Measurements from ENCODE around the gene STKLD1.
A peak's percentile ranks its signal among the peaks of the same experiment; 100 is the strongest.

The STKLD1 gene

DNA sequence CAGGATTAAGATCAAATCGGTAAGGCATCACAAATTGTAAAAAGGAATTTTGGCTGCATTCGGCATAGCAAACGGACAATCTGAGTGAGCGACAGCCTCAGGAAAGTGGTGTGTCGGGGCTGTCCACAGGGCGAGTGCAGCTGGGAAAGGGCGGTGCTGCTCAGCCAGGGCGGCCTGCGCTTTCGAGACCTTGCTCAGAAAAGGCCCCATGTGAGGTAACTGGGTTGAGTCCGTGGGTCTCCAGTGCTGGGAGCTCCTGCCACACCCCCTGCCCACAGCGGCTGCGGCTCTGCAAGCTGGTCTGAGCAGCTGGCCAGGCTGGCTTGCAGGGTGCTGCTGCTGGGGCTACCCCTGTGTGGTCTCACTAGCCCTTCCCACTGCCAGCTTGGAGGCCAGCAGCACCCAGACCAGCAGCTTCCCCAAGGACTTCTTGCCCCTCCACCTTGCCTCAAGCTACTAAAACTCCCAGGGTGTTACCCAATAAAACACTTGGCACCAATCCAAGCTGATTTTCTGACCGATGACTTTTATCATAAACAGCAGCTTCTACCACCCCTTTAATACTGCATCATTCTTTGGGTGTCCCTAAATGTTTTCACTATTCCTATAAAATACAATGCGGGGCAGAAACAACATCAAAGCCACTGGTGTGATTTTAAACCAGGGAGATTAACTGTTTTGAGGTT, 13.7 kb upstream of the STKLD1 start:
- no peak overlapping the region for H3K4me3 ChIP-seq (ENCODE audit: insufficient read depth, low read depth, low read length, poor library complexity, severe bottlenecking)
- no peak overlapping the region for H3K27ac ChIP-seq (ENCODE audit: insufficient read depth, low read length, poor library complexity, severe bottlenecking)
- no peaks in the 10 kb centered on the region for H3K27me3 ChIP-seq (replicated peaks; ENCODE audit: control insufficient read depth, insufficient read depth, low read length, poor library complexity, severe bottlenecking)
- H3K36me3 ChIP-seq (ENCODE audit: control insufficient read depth, insufficient read depth, low read length) = peaks cover 82% of the 10 kb centered on the region
- peaks cover 11% of the 10 kb centered on the region for H3K4me1 ChIP-seq (ENCODE audit: control insufficient read depth, insufficient read depth, low read length, poor library complexity, severe bottlenecking)
- no peaks in the 10 kb centered on the region for H3K9me3 ChIP-seq (ENCODE audit: control insufficient read depth, low read length)
- no peak for DNase-seq

DNA sequence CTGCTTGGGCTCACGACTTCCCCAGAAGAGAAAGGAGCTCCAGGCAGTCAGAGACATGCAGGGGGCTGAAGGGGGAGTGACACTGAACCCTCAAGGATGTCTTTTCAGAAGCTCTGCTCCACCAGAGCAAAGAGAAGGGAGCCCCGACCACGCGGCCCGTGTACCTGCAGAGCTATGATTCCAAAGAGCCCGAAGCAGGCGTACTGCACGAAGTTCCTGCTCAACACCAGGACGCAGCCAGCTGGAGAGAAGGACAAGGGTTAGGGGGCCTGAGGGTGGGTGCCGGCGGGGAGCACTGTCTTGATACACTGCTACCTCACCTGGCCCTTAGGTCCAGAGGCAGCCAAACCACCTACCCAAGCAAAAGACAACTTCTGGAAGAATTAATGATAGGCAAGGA, 9.7 kb upstream of the STKLD1 start:
- Histone ChIP-seq H3K36me3 (ENCODE audit: control insufficient read depth, insufficient read depth, low read length) (peaks cover 69% of the 10 kb centered on the region), H3K4me1 (ENCODE audit: control insufficient read depth, insufficient read depth, low read length, poor library complexity, severe bottlenecking) (peaks cover 46% of the 10 kb centered on the region), H3K27ac (ENCODE audit: insufficient read depth, low read length, poor library complexity, severe bottlenecking) (no peak overlapping the region)

DNA sequence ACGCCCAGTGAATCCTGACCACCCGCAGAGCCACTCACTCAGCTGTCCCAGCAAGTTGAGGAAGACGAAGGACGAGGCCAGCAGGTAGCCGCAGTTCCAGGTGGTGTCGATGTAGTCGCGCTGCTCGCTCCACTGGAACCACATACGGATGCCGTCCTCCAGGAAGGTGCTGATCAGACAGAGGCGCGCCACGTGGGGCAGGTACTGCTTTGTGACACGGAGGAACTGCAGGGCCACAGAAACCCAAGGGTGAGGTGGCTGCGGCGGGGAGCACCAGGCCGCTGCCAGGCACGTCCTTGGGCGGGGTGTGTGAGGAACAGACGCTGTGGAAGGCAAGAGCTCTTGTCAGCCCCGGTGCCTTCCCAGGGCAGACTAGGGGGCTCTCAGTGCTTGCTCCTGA, 8.9 kb upstream of the STKLD1 start:
- no peak for DNase-seq
- no peak overlapping the region for H3K27ac ChIP-seq (ENCODE audit: insufficient read depth, low read length, poor library complexity, severe bottlenecking)
- H3K36me3 ChIP-seq (ENCODE audit: control insufficient read depth, insufficient read depth, low read length) = peaks cover 61% of the 10 kb centered on the region
- no peak overlapping the region for H3K4me3 ChIP-seq (ENCODE audit: insufficient read depth, low read depth, low read length, poor library complexity, severe bottlenecking)
- peaks cover 53% of the 10 kb centered on the region for H3K4me1 ChIP-seq (ENCODE audit: control insufficient read depth, insufficient read depth, low read length, poor library complexity, severe bottlenecking)
- no peaks in the 10 kb centered on the region for H3K9me3 ChIP-seq (ENCODE audit: control insufficient read depth, low read length)
- no peaks in the 10 kb centered on the region for H3K27me3 ChIP-seq (replicated peaks; ENCODE audit: control insufficient read depth, insufficient read depth, low read length, poor library complexity, severe bottlenecking)

More for the DNA sequence above, 9.7 kb upstream of the STKLD1 start:
- Histone ChIP-seq H3K27me3 (replicated peaks; ENCODE audit: control insufficient read depth, insufficient read depth, low read length, poor library complexity, severe bottlenecking) (no peaks in the 10 kb centered on the region), H3K4me3 (ENCODE audit: insufficient read depth, low read depth, low read length, poor library complexity, severe bottlenecking) (no peak overlapping the region), H3K9me3 (ENCODE audit: control insufficient read depth, low read length) (no peaks in the 10 kb centered on the region)
- DNase-seq = no peak

DNA sequence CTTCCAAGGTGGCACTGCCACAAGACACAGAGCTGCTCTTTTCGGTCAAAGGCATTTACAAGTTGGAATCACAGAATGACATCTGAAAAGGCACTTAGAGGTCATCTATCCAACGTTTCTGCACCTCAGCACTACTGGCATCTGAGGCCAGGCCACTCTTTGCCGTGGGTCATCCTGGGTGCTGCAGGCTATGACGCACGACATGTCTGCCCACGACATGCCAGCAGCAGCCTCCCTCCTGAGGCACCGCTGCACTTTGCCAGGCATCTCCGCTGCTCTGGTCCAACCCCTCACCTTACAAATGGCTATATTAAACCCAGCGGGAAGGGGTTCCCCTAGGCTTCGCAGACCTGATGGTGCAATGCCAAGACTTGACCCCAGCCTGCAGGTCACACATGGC, 8.4 kb upstream of the STKLD1 start:
- Histone ChIP-seq H3K27me3 (replicated peaks; ENCODE audit: control insufficient read depth, insufficient read depth, low read length, poor library complexity, severe bottlenecking) (no peaks in the 10 kb centered on the region), H3K27ac (ENCODE audit: insufficient read depth, low read length, poor library complexity, severe bottlenecking) (no peak overlapping the region), H3K9me3 (ENCODE audit: control insufficient read depth, low read length) (no peaks in the 10 kb centered on the region), H3K4me3 (ENCODE audit: insufficient read depth, low read depth, low read length, poor library complexity, severe bottlenecking) (no peak overlapping the region), H3K4me1 (ENCODE audit: control insufficient read depth, insufficient read depth, low read length, poor library complexity, severe bottlenecking) (peaks cover 59% of the 10 kb centered on the region), H3K36me3 (ENCODE audit: control insufficient read depth, insufficient read depth, low read length) (peaks cover 56% of the 10 kb centered on the region)
- no peak for DNase-seq

DNA sequence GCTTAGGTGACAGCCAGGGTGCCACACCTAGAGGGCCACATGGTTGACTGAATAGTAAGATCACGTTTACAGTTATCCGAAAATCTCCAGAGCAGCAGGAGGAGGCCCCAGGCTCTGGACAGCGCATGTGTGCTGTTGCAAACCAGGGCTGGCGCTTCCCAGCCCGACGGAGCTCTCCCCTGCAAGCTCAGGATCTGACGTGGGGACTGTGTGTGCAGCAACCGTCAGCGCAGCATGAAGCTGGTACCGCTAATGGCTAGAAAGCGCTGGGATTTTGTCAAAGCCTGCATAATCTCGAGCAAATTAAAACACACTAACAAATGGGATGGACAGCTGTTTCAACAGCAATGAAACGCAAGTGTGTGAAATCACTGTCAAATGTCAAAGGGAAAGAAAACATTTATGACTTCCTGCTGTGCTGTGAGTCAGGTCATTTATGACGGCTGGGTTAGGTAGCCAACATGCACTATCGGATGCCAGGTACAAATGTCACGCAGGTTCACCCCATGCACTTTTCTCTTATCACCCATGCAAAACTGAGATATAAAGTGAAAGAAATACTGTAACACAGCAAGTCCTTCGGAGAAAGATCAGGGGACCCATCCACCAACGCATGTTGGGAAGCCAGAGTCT, 7.8 kb upstream of the STKLD1 start:
- H3K27me3 ChIP-seq (replicated peaks; ENCODE audit: control insufficient read depth, insufficient read depth, low read length, poor library complexity, severe bottlenecking) = no peaks in the 10 kb centered on the region
- no peak overlapping the region for H3K4me3 ChIP-seq (ENCODE audit: insufficient read depth, low read depth, low read length, poor library complexity, severe bottlenecking)
- H3K36me3 ChIP-seq (ENCODE audit: control insufficient read depth, insufficient read depth, low read length) = peaks cover 50% of the 10 kb centered on the region
- H3K4me1 ChIP-seq (ENCODE audit: control insufficient read depth, insufficient read depth, low read length, poor library complexity, severe bottlenecking) = peaks cover 64% of the 10 kb centered on the region
- H3K27ac ChIP-seq (ENCODE audit: insufficient read depth, low read length, poor library complexity, severe bottlenecking) = no peak overlapping the region
- no peak for DNase-seq
- H3K9me3 ChIP-seq (ENCODE audit: control insufficient read depth, low read length) = no peaks in the 10 kb centered on the region

DNA sequence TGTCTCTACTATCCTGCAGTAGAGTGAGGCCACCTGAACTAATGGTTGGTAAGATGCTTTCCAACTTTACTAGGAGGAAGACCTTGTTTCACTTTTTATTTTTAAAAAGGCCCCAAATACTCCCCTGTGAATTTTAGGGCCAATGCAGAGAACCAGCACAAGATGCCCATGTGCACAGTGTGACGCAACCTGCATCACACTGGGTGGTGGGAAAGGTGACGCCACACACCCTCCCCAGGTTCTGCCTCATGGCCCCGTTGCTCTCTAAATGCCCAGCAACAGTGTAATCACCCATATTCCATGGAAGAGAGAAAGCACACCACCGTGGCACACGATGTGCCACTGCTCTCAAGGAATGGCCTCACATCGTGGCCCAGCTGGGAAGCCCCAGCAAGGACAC, 6.7 kb upstream of the STKLD1 start:
- peaks cover 42% of the 10 kb centered on the region for H3K36me3 ChIP-seq (ENCODE audit: control insufficient read depth, insufficient read depth, low read length)
- peaks cover 75% of the 10 kb centered on the region for H3K4me1 ChIP-seq (ENCODE audit: control insufficient read depth, insufficient read depth, low read length, poor library complexity, severe bottlenecking)
- H3K27ac ChIP-seq (ENCODE audit: insufficient read depth, low read length, poor library complexity, severe bottlenecking) = peak overlapping the region; percentile 97

DNA sequence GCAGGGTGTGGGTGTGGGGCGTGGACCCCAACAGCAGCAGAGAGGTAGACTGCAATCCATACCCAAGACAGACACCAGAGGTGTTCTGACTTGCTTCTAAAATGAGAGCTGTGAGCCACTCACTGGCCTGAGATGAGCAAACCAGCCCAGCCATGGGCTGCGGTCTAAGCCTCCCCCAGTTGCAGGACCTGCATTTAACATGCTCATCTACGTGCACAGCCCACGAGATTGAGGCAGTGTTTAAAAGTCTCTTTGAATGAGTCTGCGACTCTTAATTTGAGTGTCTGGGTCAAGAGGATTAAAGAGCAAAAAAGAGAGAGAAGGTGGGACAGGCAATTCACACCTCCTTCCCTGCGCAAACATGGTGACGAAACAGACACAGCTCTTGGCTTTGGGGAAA, 6.2 kb upstream of the STKLD1 start:
- DNase-seq = no peak
- peak overlapping the region; percentile 97 for H3K27ac ChIP-seq (ENCODE audit: insufficient read depth, low read length, poor library complexity, severe bottlenecking)
- no peaks in the 10 kb centered on the region for H3K27me3 ChIP-seq (replicated peaks; ENCODE audit: control insufficient read depth, insufficient read depth, low read length, poor library complexity, severe bottlenecking)
- peaks cover 37% of the 10 kb centered on the region for H3K36me3 ChIP-seq (ENCODE audit: control insufficient read depth, insufficient read depth, low read length)
- peak overlapping the region; percentile 54 for H3K4me3 ChIP-seq (ENCODE audit: insufficient read depth, low read depth, low read length, poor library complexity, severe bottlenecking)
- H3K9me3 ChIP-seq (ENCODE audit: control insufficient read depth, low read length) = no peaks in the 10 kb centered on the region
- H3K4me1 ChIP-seq (ENCODE audit: control insufficient read depth, insufficient read depth, low read length, poor library complexity, severe bottlenecking) = peaks cover 75% of the 10 kb centered on the region

More for the DNA sequence above, 6.7 kb upstream of the STKLD1 start:
- peak overlapping the region; percentile 54 for H3K4me3 ChIP-seq (ENCODE audit: insufficient read depth, low read depth, low read length, poor library complexity, severe bottlenecking)
- no peak for DNase-seq
- no peaks in the 10 kb centered on the region for H3K9me3 ChIP-seq (ENCODE audit: control insufficient read depth, low read length)
- no peaks in the 10 kb centered on the region for H3K27me3 ChIP-seq (replicated peaks; ENCODE audit: control insufficient read depth, insufficient read depth, low read length, poor library complexity, severe bottlenecking)

DNA sequence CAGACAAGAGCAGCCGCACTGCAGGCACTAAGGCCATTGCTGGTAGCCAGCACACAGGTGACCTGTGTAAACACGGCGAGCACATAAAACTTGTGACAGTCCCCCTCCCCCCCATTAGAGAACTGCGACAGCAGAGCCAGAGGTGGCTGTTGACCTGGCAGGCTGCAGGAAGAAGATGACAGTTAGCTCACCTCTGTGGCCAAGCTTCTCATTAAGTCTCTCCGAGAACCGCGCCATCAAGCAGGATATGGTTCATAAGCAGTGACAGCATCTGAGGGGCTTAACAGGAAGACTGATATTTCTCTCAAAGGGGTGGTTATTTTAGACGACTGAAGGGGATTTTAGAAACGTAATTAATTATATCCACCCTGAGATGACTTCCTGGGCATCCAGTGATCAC, 5.5 kb upstream of the STKLD1 start:
- Histone ChIP-seq H3K4me3 (ENCODE audit: insufficient read depth, low read depth, low read length, poor library complexity, severe bottlenecking) (peak overlapping the region; percentile 54), H3K9me3 (ENCODE audit: control insufficient read depth, low read length) (no peaks in the 10 kb centered on the region), H3K4me1 (ENCODE audit: control insufficient read depth, insufficient read depth, low read length, poor library complexity, severe bottlenecking) (peaks cover 75% of the 10 kb centered on the region), H3K27ac (ENCODE audit: insufficient read depth, low read length, poor library complexity, severe bottlenecking) (peak overlapping the region; percentile 97), H3K36me3 (ENCODE audit: control insufficient read depth, insufficient read depth, low read length) (peaks cover 29% of the 10 kb centered on the region), H3K27me3 (replicated peaks; ENCODE audit: control insufficient read depth, insufficient read depth, low read length, poor library complexity, severe bottlenecking) (no peaks in the 10 kb centered on the region)
- DNase-seq = peak in 2 of 3 donors; percentile 42 to 51

DNA sequence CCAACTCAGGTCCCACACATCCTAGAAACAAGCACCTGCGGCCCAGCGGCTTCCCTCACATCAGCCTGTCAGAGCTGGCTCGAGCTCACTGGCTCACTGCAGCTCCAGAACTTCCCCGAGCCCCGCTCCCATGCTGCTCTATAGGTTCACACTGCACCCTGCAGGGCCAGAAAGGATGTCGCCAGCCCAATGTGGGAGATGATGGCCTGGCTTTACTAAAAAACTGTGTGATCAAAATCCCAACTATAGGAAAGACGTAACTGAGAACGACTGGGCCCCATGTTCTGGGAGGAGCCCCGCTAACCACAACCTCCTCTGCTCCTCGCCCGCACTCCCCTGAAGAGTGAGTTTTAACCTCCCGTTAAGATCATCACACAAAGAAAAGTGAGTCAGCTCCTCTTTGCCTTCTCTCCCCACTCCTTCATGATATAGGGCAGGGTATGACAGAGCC, 4.9 kb upstream of the STKLD1 start:
- Histone ChIP-seq H3K27ac (ENCODE audit: insufficient read depth, low read length, poor library complexity, severe bottlenecking) (peak overlapping the region; percentile 97), H3K9me3 (ENCODE audit: control insufficient read depth, low read length) (no peaks in the 10 kb centered on the region), H3K36me3 (ENCODE audit: control insufficient read depth, insufficient read depth, low read length) (peaks cover 23% of the 10 kb centered on the region), H3K4me1 (ENCODE audit: control insufficient read depth, insufficient read depth, low read length, poor library complexity, severe bottlenecking) (peaks cover 77% of the 10 kb centered on the region), H3K27me3 (replicated peaks; ENCODE audit: control insufficient read depth, insufficient read depth, low read length, poor library complexity, severe bottlenecking) (no peaks in the 10 kb centered on the region), H3K4me3 (ENCODE audit: insufficient read depth, low read depth, low read length, poor library complexity, severe bottlenecking) (peak overlapping the region; percentile 54)
- peak; percentile 57 to 72 (median 60) for DNase-seq

DNA sequence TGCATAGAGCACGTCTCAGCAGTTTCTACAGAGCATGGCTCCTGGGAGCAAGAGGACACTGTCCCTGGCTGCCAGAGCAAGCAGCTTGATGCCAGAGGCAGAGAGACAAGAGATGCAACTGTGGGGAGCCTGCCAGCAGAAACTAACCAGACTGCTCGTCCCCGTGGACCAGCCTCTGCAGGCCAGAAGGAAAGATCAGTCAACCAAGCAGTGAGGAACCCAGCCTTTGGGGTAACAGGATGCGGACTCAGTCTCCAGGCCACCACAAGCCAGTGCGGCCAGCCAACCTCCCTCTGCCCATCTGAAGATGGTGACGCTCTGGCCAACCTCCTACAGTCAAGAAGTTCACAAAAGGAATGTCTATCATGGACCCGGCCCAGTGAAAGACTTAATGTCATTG, 4.0 kb upstream of the STKLD1 start:
- no peak for DNase-seq
- peak overlapping the region; percentile 54 for H3K4me3 ChIP-seq (ENCODE audit: insufficient read depth, low read depth, low read length, poor library complexity, severe bottlenecking)
- H3K4me1 ChIP-seq (ENCODE audit: control insufficient read depth, insufficient read depth, low read length, poor library complexity, severe bottlenecking) = peaks cover 77% of the 10 kb centered on the region
- no peaks in the 10 kb centered on the region for H3K9me3 ChIP-seq (ENCODE audit: control insufficient read depth, low read length)
- peak overlapping the region; percentile 97 for H3K27ac ChIP-seq (ENCODE audit: insufficient read depth, low read length, poor library complexity, severe bottlenecking)
- no peaks in the 10 kb centered on the region for H3K27me3 ChIP-seq (replicated peaks; ENCODE audit: control insufficient read depth, insufficient read depth, low read length, poor library complexity, severe bottlenecking)
- peaks cover 15% of the 10 kb centered on the region for H3K36me3 ChIP-seq (ENCODE audit: control insufficient read depth, insufficient read depth, low read length)

Measured in effector memory CD4-positive, alpha-beta T cell (primary cell).